Measurements from ENCODE around the gene VMA21.

GRCh38 chrX:151419782-151420181 lies 22.8 kb downstream of the VMA21 start:
- no peak for TF ChIP-seq CTCF (conservative IDR thresholded peaks at IDR 0.05)
- TF ChIP-seq ZFX (IDR thresholded peaks at IDR 0.05) = no peak
